OCI-LY1 (cell line): ENCODE results near the gene ZNF197.
"Not testable (repeated sequence)": the region's sequence is repeated elsewhere in the genome, so short reads cannot be mapped to it uniquely, and the experiment has no call there.

ENCODE experiments used
- H2AFZ ChIP-seq: fragments of 200-600 bp; sonication (generic), shearing (Covaris generic); 2 replicates; pipeline ENCODE4 v1.6.0; 2014; ENCODE audit warnings: antibody characterized with exemption, mild to moderate bottlenecking, low read length
- H3F3A ChIP-seq: fragments of 200-600 bp; sonication (generic), shearing (Covaris generic); 2 replicates; pipeline ENCODE4 v1.6.0; 2014; ENCODE audit warnings: mild to moderate bottlenecking, antibody characterized with exemption, low read length, moderate library complexity; ENCODE audit not compliant: insufficient read depth
- H3K27ac ChIP-seq: fragments of 200-600 bp; sonication (generic); 2 replicates; pipeline ENCODE4 v1.5.1; 2014; ENCODE audit warnings: low read length, mixed run types, mild to moderate bottlenecking, low read depth; ENCODE audit not compliant: poor library complexity, severe bottlenecking
- H3K27me3 ChIP-seq: fragments of 200-600 bp; sonication (generic); 2 replicates; pipeline ENCODE4 v1.6.0; 2014; ENCODE audit warnings: antibody characterized with exemption, mild to moderate bottlenecking, low read length, moderate library complexity; ENCODE audit not compliant: insufficient read depth
- H3K36me3 ChIP-seq: fragments of 200-600 bp; sonication (generic); 2 replicates; pipeline ENCODE4 v1.6.1; 2014; ENCODE audit warnings: mild to moderate bottlenecking, antibody characterized with exemption, low read length, moderate library complexity, mixed read lengths; ENCODE audit not compliant: insufficient read depth
- H3K4me1 ChIP-seq: fragments of 200-600 bp; sonication (generic); 2 replicates; pipeline ENCODE4 v1.5.1; 2014; ENCODE audit warnings: mild to moderate bottlenecking, low read length, moderate library complexity; ENCODE audit not compliant: insufficient read depth, severe bottlenecking
- H3K4me2 ChIP-seq: fragments of 200-600 bp; sonication (generic), shearing (Covaris generic); 2 replicates; pipeline ENCODE4 v1.6.1; 2014; ENCODE audit warnings: low read length
- H3K4me3 ChIP-seq: fragments of 200-600 bp; sonication (generic); 2 replicates; pipeline ENCODE4 v1.5.1; 2014; ENCODE audit warnings: low read length, low read depth, mild to moderate bottlenecking, mixed read lengths; ENCODE audit not compliant: poor library complexity, severe bottlenecking
- H3K79me2 ChIP-seq: fragments of 200-600 bp; shearing (Covaris generic); 2 replicates; pipeline ENCODE4 v1.6.1; 2016; ENCODE audit warnings: mixed run types, low read length, mixed read lengths; ENCODE audit not compliant: insufficient read depth
- H3K9ac ChIP-seq: fragments of 200-600 bp; sonication (generic), shearing (Covaris generic); 2 replicates; pipeline ENCODE4 v1.6.1; 2014; ENCODE audit warnings: mild to moderate bottlenecking, low read length, mixed read lengths
- H3K9me2 ChIP-seq: fragments of 200-600 bp; sonication (generic), shearing (Covaris generic); 2 replicates; pipeline ENCODE4 v1.6.1; 2014; ENCODE audit warnings: low read depth, mild to moderate bottlenecking, low read length, mixed read lengths
- H3K9me3 ChIP-seq: fragments of 200-600 bp; shearing (Covaris generic); 2 replicates; pipeline ENCODE4 v1.6.1; 2014; ENCODE audit warnings: low read length, mixed read lengths
- H4K20me1 ChIP-seq: fragments of 200-600 bp; sonication (generic), shearing (Covaris generic); 2 replicates; pipeline ENCODE4 v1.6.0; 2016; ENCODE audit warnings: mild to moderate bottlenecking, low read length; ENCODE audit not compliant: insufficient read depth
- CTCF ChIP-seq: fragments of 200-600 bp; sonication (generic), shearing (Covaris generic); IDR thresholded peaks from 2 replicates; pipeline ENCODE4 v1.5.1; 2017; ENCODE audit warnings: mild to moderate bottlenecking, antibody characterized with exemption, low read length, moderate library complexity, mixed read lengths
- EZH2 ChIP-seq: fragments of 200-600 bp; sonication (generic), shearing (Covaris generic); IDR thresholded peaks from 2 replicates; pipeline ENCODE4 v1.8.0; 2017; ENCODE audit warnings: borderline replicate concordance, mixed run types, mild to moderate bottlenecking, antibody characterized with exemption, low read length, moderate library complexity, mixed read lengths

Gene ZNF197

GRCh38 chr3:44669760-44670159 is 44.9 kb downstream of the ZNF197 start:
- no peak overlapping the region for H3K4me3 ChIP-seq
- H2AFZ ChIP-seq: no peak overlapping the region
- H4K20me1 ChIP-seq: no peaks in the 10 kb centered on the region
- no peak overlapping the region for H3K4me2 ChIP-seq
- TF ChIP-seq EZH2: no peak
- no peak for TF ChIP-seq CTCF
- H3K27me3 ChIP-seq: no peaks in the 10 kb centered on the region
- no peaks in the 10 kb centered on the region for H3K9me2 ChIP-seq
- H3K36me3 ChIP-seq: no peaks in the 10 kb centered on the region
- no peaks in the 10 kb centered on the region for H3K9me3 ChIP-seq
- no peak overlapping the region for H3K27ac ChIP-seq
- no peaks in the 10 kb centered on the region for H3F3A ChIP-seq
- H3K4me1 ChIP-seq: no peaks in the 10 kb centered on the region
- H3K79me2 ChIP-seq: no peaks in the 10 kb centered on the region
- no peak overlapping the region for H3K9ac ChIP-seq

GRCh38 chr3:44673466-44673865 is 48.6 kb downstream of the ZNF197 start:
- not testable (repeated sequence) for H3K9me2 ChIP-seq, H2AFZ ChIP-seq, H3K27me3 ChIP-seq, H3F3A ChIP-seq, H3K4me1 ChIP-seq, H3K4me2 ChIP-seq, H3K79me2 ChIP-seq, H3K9me3 ChIP-seq, H3K4me3 ChIP-seq, H3K36me3 ChIP-seq, H4K20me1 ChIP-seq, H3K27ac ChIP-seq, H3K9ac ChIP-seq

DNA sequence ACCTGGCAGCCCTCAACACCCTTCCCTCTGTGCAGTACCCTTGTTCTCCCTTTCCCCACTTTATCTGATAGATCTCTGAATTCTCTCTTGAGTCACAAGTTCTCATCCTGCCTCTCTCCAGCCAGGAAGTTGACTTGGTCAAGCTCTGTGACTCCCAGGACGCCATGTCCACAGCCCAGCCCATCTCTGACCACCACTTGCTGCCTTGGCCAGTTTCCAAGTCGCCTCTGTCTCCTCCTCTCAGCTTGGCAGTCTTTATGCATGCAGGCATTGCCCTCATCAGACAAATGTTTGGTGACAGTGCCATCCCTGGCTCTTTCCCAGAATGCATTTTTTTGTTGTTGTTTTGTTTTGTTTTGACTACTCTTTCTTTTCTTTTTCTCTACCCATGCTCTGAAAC is 49.4 kb downstream of the ZNF197 start:
- H3K4me1 ChIP-seq: no peaks in the 10 kb centered on the region
- no peaks in the 10 kb centered on the region for H3F3A ChIP-seq
- H3K36me3 ChIP-seq: no peaks in the 10 kb centered on the region
- H3K79me2 ChIP-seq: no peaks in the 10 kb centered on the region
- TF ChIP-seq CTCF: no peak
- TF ChIP-seq EZH2: no peak
- H3K9me3 ChIP-seq: no peaks in the 10 kb centered on the region
- H3K27ac ChIP-seq: no peak overlapping the region
- no peaks in the 10 kb centered on the region for H3K27me3 ChIP-seq
- no peak overlapping the region for H2AFZ ChIP-seq
- no peaks in the 10 kb centered on the region for H3K9me2 ChIP-seq
- H3K4me3 ChIP-seq: no peak overlapping the region
- H3K4me2 ChIP-seq: no peak overlapping the region
- H3K9ac ChIP-seq: no peak overlapping the region
- no peaks in the 10 kb centered on the region for H4K20me1 ChIP-seq

DNA sequence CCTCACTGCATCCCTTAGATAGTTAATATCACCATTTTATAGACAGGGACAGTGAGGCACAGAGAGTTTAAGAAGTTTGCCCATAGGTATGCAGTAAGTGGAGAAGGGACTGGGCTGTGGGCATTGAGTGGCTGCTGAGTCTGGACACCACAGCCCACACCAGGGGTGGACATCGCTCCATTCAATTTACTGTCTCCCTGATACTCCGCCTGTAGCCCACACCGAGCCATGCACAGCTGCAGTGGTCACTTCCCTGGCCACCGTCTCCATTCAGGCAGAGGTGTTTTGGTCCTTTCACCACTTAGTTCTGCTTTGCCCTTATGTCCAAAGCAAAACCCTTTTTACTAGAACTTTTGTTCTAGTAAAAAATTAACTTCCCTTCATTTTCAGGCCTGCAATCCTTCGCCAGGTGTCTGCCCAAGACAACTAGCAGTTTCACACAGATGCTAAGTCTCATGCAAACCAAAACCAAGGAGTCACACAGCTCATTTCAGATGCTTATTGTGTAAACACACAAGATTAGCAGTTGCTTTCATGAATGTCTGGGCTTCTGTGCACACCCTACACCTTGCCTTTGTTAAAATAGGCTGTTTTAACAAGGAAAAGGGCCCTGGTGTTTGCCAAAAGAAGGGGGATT is 53.8 kb downstream of the ZNF197 start:
- no peak for TF ChIP-seq CTCF
- TF ChIP-seq EZH2: no peak
- no peak overlapping the region for H2AFZ ChIP-seq
- no peaks in the 10 kb centered on the region for H3K4me1 ChIP-seq
- H3K9ac ChIP-seq: no peak overlapping the region
- no peaks in the 10 kb centered on the region for H3F3A ChIP-seq
- H3K36me3 ChIP-seq: no peaks in the 10 kb centered on the region; the same call in 1 of the 2 replicates
- H3K79me2 ChIP-seq: no peaks in the 10 kb centered on the region
- H3K4me3 ChIP-seq: no peak overlapping the region
- no peak overlapping the region for H3K4me2 ChIP-seq
- H3K9me3 ChIP-seq: 0 out of 2 replicates have a peak, but pooled peaks cover 2% of the 10 kb centered on the region
- no peak overlapping the region for H3K27ac ChIP-seq
- H3K27me3 ChIP-seq: no peaks in the 10 kb centered on the region
- H3K9me2 ChIP-seq: no peaks in the 10 kb centered on the region
- no peaks in the 10 kb centered on the region for H4K20me1 ChIP-seq
